Activated naive CD4-positive, alpha-beta T cell treated with anti-CD3 and anti-CD28 coated beads, Interleukin-2, amount 50 U/mL, for 24 hours (primary cell): ENCODE results near the gene FOXB1.

Experiments used
- H3K27ac Mint-ChIP-seq: one replicate; pipeline ENCODE4 v1.8.0; 2021; ENCODE audit warnings: mild to moderate bottlenecking, mixed read lengths
- H3K27me3 Mint-ChIP-seq: one replicate; pipeline ENCODE4 v1.8.0; 2021; ENCODE audit warnings: mixed read lengths
- H3K36me3 Mint-ChIP-seq: one replicate; pipeline ENCODE4 v1.8.0; 2021; ENCODE audit warnings: mixed read lengths
- H3K4me1 Mint-ChIP-seq: one replicate; pipeline ENCODE4 v1.8.0; 2021; ENCODE audit warnings: mixed read lengths
- H3K4me3 Mint-ChIP-seq: one replicate; pipeline ENCODE4 v1.8.0; 2021; ENCODE audit warnings: mild to moderate bottlenecking, mixed read lengths
- H3K9me3 Mint-ChIP-seq: one replicate; pipeline ENCODE4 v1.8.0; 2021; ENCODE audit warnings: mixed read lengths

The FOXB1 gene

GRCh38 chr15:60004009-60004845 lies at the start of gene FOXB1:
FOXB1 (plus strand) TSS chr15:60004311; CDS start chr15:60004964, 653 bp downstream.
- Mint-ChIP-seq H3K27ac (peak within 1 kb of the TSS; percentile 17), H3K4me1 (peaks cover 40% of the 10 kb centered on the region), H3K9me3 (peaks cover 16% of the 10 kb centered on the region)

DNA sequence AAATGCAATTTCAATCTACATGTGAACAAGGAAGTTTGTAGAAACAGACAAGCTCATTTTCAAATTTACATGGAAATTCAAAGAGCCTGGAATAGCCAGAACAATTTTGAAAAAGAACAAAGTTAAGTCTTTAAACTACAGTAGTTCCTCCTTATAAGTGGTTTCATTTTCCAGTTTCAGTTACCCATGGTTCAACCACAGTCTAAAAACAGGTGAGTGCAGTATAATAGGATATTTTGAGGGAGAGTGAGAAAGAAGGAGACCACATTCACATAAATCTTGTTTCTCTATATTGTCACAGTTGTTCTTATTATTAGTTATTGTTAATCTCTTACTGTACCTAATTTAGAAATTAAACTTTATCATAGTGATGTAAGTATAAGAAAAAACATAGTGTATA lies 45.8 kb upstream of the FOXB1 start:
- H3K27me3 Mint-ChIP-seq, result peaks cover 2% of the 10 kb centered on the region
- peaks cover 8% of the 10 kb centered on the region for H3K36me3 Mint-ChIP-seq
- no peak overlapping the region for H3K27ac Mint-ChIP-seq
- no peaks in the 10 kb centered on the region for H3K4me1 Mint-ChIP-seq
- H3K4me3 Mint-ChIP-seq, result no peak overlapping the region
- H3K9me3 Mint-ChIP-seq, result peaks cover 18% of the 10 kb centered on the region

More at GRCh38 chr15:60004009-60004845, at the start of gene FOXB1:
- Mint-ChIP-seq H3K4me3 (peak within 1 kb of the TSS; percentile 91), H3K36me3 (peaks cover 10% of the 10 kb centered on the region), H3K27me3 (peaks cover 74% of the 10 kb centered on the region)

DNA sequence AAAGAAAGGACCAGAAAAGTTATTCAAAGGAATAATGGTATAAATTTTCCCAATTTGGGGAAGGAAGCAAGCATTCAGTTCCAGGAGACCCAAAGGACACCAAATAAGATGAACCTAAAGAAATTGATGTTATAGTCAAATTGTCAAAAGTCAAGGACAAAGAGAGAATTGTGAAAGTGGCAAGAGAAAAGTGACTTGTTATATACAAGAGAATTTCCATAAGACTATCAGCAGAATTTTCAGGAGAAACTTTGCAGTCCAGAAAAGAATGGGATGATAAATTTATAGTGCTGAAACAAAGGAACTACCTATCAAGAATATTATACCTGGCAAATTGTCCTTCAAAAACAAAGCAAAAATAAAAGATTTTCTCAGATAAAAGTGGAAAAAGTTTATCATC lies 43.8 kb upstream of the FOXB1 start:
- Mint-ChIP-seq H3K4me1 (no peaks in the 10 kb centered on the region), H3K27ac (no peak overlapping the region), H3K4me3 (no peak overlapping the region), H3K36me3 (peaks cover 8% of the 10 kb centered on the region), H3K27me3 (peaks cover 2% of the 10 kb centered on the region), H3K9me3 (peaks cover 18% of the 10 kb centered on the region)

DNA sequence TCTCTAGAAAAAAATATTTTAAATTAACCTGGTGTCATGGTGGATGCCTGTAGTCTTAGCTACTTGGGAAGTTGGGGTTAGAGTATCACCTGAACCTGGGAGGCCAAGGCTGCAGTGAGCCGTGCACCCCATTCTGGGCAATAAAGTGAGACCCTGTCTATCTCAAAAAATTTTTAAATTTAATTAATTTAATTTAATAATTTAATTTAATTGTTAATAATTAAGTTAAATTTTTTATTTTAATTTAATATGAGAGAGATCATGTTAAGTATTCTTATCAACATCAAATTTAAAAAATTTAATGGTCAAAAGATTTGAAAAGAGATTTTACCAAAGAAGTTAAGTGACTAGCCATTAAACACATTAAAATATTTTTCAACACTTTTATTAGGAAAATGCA lies 40.8 kb upstream of the FOXB1 start:
- Mint-ChIP-seq H3K27me3 (no peaks in the 10 kb centered on the region), H3K4me3 (no peak overlapping the region), H3K27ac (no peak overlapping the region), H3K9me3 (peaks cover 18% of the 10 kb centered on the region), H3K36me3 (peaks cover 5% of the 10 kb centered on the region), H3K4me1 (no peaks in the 10 kb centered on the region)

- H3K36me3 Mint-ChIP-seq, result peaks cover 5% of the 10 kb centered on the region
- H3K27me3 Mint-ChIP-seq, result no peaks in the 10 kb centered on the region
- no peak overlapping the region for H3K4me3 Mint-ChIP-seq
- H3K9me3 Mint-ChIP-seq, result peaks cover 18% of the 10 kb centered on the region
- no peak overlapping the region for H3K27ac Mint-ChIP-seq
- no peaks in the 10 kb centered on the region for H3K4me1 Mint-ChIP-seq
These were observed 40.2 kb upstream of the FOXB1 start for GRCh38 chr15:59963925-59964324.

- no peak overlapping the region for H3K27ac Mint-ChIP-seq
- H3K4me1 Mint-ChIP-seq, result no peaks in the 10 kb centered on the region
- peaks cover 5% of the 10 kb centered on the region for H3K36me3 Mint-ChIP-seq
- H3K9me3 Mint-ChIP-seq, result peaks cover 10% of the 10 kb centered on the region
- no peaks in the 10 kb centered on the region for H3K27me3 Mint-ChIP-seq
- H3K4me3 Mint-ChIP-seq, result no peak overlapping the region
These were observed 38.4 kb upstream of the FOXB1 start for GRCh38 chr15:59965741-59966140.

DNA sequence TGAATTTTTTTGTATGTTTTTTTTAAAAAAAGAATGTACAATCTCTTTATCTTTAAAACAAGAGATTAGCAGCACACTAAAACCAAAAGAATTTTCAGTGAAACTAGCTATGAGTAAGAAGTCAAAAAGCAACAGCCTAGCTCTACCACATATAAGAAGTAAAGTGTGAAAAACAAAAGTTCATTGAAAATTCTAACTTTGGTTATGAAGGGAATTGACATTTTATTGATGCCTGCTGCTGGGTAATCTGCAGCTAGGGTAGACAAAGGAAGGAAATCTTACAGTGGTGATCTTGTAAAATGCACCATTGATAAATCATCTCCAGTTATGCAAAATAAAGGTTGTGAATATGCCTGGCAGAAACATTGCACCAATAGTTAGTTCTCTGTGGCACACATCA lies 37.8 kb upstream of the FOXB1 start:
- peaks cover 5% of the 10 kb centered on the region for H3K9me3 Mint-ChIP-seq
- H3K4me3 Mint-ChIP-seq, result no peak overlapping the region
- H3K36me3 Mint-ChIP-seq, result peaks cover 3% of the 10 kb centered on the region
- H3K27ac Mint-ChIP-seq, result peak overlapping the region; percentile 10
- H3K27me3 Mint-ChIP-seq, result no peaks in the 10 kb centered on the region
- H3K4me1 Mint-ChIP-seq, result no peaks in the 10 kb centered on the region

DNA sequence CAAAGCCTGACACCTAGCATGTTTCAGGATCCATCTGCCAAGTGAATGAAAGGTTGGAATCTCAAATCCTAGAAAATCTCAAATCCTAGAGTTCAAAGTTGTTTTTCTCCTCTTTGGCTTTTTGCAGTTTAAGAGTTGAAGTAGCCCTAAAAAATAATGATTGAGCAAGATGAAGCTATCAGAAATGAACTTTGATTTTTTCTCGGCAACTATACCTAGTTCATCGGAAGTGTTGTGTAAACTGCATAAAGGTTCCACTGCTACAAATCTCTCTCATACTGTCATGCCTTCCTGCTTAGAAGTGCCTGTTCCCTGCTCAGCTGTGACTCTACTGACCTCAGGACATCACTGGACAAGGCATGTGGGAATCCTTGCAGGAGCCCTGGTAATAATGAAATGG lies 35.8 kb upstream of the FOXB1 start:
- no peaks in the 10 kb centered on the region for H3K9me3 Mint-ChIP-seq
- H3K27ac Mint-ChIP-seq, result no peak overlapping the region
- H3K36me3 Mint-ChIP-seq, result peaks cover 3% of the 10 kb centered on the region
- H3K4me3 Mint-ChIP-seq, result no peak overlapping the region
- H3K4me1 Mint-ChIP-seq, result no peaks in the 10 kb centered on the region
- H3K27me3 Mint-ChIP-seq, result no peaks in the 10 kb centered on the region

GRCh38 chr15:59972241-59972640 lies 31.9 kb upstream of the FOXB1 start:
- no peak overlapping the region for H3K27ac Mint-ChIP-seq

GRCh38 chr15:59976480-59977271 lies 27.4 kb upstream of the FOXB1 start:
- no peaks in the 10 kb centered on the region for H3K9me3 Mint-ChIP-seq
- H3K4me3 Mint-ChIP-seq, result peak overlapping the region; percentile 37
- H3K4me1 Mint-ChIP-seq, result peaks cover 29% of the 10 kb centered on the region
- no peaks in the 10 kb centered on the region for H3K27me3 Mint-ChIP-seq
- no peaks in the 10 kb centered on the region for H3K36me3 Mint-ChIP-seq
- H3K27ac Mint-ChIP-seq, result peak overlapping the region; percentile 46

More at GRCh38 chr15:59972241-59972640, 31.9 kb upstream of the FOXB1 start:
- Mint-ChIP-seq H3K36me3 (peaks cover 3% of the 10 kb centered on the region), H3K27me3 (no peaks in the 10 kb centered on the region), H3K4me1 (peaks cover 26% of the 10 kb centered on the region), H3K9me3 (no peaks in the 10 kb centered on the region), H3K4me3 (no peak overlapping the region)

DNA sequence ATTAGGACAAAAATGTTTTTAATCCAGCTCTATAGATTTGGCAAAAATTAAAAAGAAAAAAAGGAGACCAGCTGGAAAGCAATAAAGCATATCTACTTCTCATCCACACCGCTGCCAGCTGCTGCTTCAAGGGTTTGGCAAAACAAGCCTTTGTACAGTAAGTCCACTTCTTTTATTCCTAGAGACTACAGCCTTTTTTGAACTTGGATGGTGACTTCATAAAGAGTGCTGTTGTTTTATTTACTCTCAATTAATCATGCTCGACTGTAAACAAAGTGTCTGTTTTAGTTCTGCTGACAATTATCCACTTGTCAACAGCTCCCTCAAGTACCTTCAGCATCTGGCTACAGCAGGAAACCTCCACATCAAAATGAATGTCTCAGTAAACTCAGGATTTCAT lies 12.3 kb upstream of the FOXB1 start:
- peaks cover 19% of the 10 kb centered on the region for H3K4me1 Mint-ChIP-seq
- H3K36me3 Mint-ChIP-seq, result no peaks in the 10 kb centered on the region
- no peak overlapping the region for H3K4me3 Mint-ChIP-seq
- no peaks in the 10 kb centered on the region for H3K9me3 Mint-ChIP-seq
- no peak overlapping the region for H3K27ac Mint-ChIP-seq
- H3K27me3 Mint-ChIP-seq, result peaks cover 41% of the 10 kb centered on the region

- Mint-ChIP-seq H3K9me3 (no peaks in the 10 kb centered on the region), H3K4me1 (peaks cover 32% of the 10 kb centered on the region), H3K36me3 (no peaks in the 10 kb centered on the region), H3K27me3 (peaks cover 53% of the 10 kb centered on the region), H3K27ac (peak overlapping the region; percentile 30), H3K4me3 (no peak overlapping the region)
These were observed 10.9 kb upstream of the FOXB1 start for GRCh38 chr15:59993041-59993750.

DNA sequence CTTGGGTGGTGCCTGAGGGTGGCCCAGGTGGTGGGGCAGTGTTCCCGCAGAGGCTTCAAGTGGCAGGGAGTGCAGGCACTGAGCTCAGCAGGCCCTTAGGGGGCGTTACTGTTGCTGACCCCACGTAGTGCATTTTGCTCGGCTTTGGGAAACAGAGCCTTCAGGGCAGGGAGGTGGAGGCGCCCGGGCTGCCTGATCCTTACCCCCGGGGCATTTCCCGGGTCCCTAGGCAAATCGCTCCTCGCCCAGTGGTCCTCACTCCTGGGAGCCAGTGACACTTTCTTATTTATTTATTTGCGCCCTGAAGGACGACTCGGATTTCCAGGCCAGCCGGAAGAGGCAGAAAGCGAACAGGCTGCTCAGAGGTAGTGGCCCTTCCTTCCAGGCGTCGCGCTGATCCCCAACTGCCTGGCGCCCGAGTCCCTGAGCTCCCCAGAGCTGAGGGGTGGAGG lies 10.1 kb upstream of the FOXB1 start:
- H3K27me3 Mint-ChIP-seq, result peaks cover 58% of the 10 kb centered on the region
- H3K27ac Mint-ChIP-seq, result no peak overlapping the region
- no peak overlapping the region for H3K4me3 Mint-ChIP-seq
- no peaks in the 10 kb centered on the region for H3K36me3 Mint-ChIP-seq
- no peaks in the 10 kb centered on the region for H3K9me3 Mint-ChIP-seq
- H3K4me1 Mint-ChIP-seq, result peaks cover 34% of the 10 kb centered on the region

DNA sequence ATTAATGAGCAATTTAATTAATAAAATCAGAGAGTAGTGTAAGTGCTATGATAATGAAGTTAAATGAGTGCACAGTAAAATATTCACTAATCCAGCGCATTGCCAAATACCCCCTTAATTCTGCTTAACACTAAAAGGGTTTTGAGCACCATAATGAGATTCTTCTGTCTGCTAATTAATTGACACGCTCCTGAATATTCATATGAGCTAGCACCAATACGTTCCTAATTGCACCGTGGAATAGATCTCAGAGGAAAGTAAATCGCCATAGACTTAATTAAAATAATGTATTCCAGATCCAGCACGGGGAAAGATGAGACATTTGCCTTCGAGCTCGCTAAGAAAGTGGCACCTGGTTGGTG lies 9.6 kb upstream of the FOXB1 start:
- H3K9me3 Mint-ChIP-seq, result no peaks in the 10 kb centered on the region
- H3K4me1 Mint-ChIP-seq, result peaks cover 34% of the 10 kb centered on the region
- no peak overlapping the region for H3K4me3 Mint-ChIP-seq
- peaks cover 64% of the 10 kb centered on the region for H3K27me3 Mint-ChIP-seq
- H3K27ac Mint-ChIP-seq, result peak overlapping the region; percentile 1
- H3K36me3 Mint-ChIP-seq, result no peaks in the 10 kb centered on the region

GRCh38 chr15:59994888-59995557 lies 9.1 kb upstream of the FOXB1 start:
- Mint-ChIP-seq H3K27ac (peak overlapping the region; percentile 1), H3K27me3 (peaks cover 66% of the 10 kb centered on the region), H3K36me3 (no peaks in the 10 kb centered on the region), H3K4me1 (peaks cover 36% of the 10 kb centered on the region), H3K4me3 (no peak overlapping the region), H3K9me3 (no peaks in the 10 kb centered on the region)
